H1 (cell line): ENCODE measurements around the gene TECTB. TPM values are rescaled to one million over a fixed set of nuclear protein-coding genes. Genes with fewer than 3 reads are reported as not detected.

Experiments
- CTCF ChIA-PET: fragments of 300-600 bp; sonication (Branson Sonifier 250); formaldehyde crosslinking; loops from one replicate; lab custom pipeline; 2021; ENCODE audit not compliant: partially characterized antibody; lab: Charles Lee
- POLR2A ChIA-PET: fragments of 300-600 bp; sonication (Branson Sonifier 250); formaldehyde crosslinking; loops from one replicate; lab custom pipeline; 2021; ENCODE audit warnings: inconsistent platforms; ENCODE audit not compliant: partially characterized antibody; lab: Charles Lee
- DNase-seq, 2 experiments: peaks; one replicate each; pipeline versions ENCODE4 v3.0.0 to v3.0.0-alpha.2; 2010 to 2022; ENCODE audit warnings: low spot score in 2 of 2, low read depth in 1 of 2, mixed read lengths in 1 of 2
- FAIRE-seq: peaks from 2 replicates; lab custom pipeline; 2011; peaks lifted over from hg19 to GRCh38; lab: Jason Lieb, UNC
- H2AFZ ChIP-seq: 2 replicates; pipeline ENCODE4 v1.8.1; 2012; ENCODE audit warnings: low read length, inconsistent platforms
- H2AK5ac ChIP-seq: 2 replicates; pipeline ENCODE4 v1.6.1; 2013; ENCODE audit warnings: low read depth, low read length
- H2BK120ac ChIP-seq: replicated peaks from 2 replicates; pipeline ENCODE3; 2013; ENCODE audit warnings: low read depth, low read length, inconsistent platforms
- H2BK12ac ChIP-seq: 2 replicates; pipeline ENCODE4 v1.6.1; 2013; ENCODE audit warnings: low read depth, low read length
- H2BK15ac ChIP-seq: 2 replicates; pipeline ENCODE4 v1.6.1; 2013; ENCODE audit warnings: low read length
- H2BK20ac ChIP-seq: 2 replicates; pipeline ENCODE4 v1.6.1; 2013; ENCODE audit warnings: low read length
- H2BK5ac ChIP-seq: 2 replicates; pipeline ENCODE4 v1.6.1; 2013; ENCODE audit warnings: low read depth, low read length
- H3K14ac ChIP-seq: 2 replicates; pipeline ENCODE4 v1.6.1; 2013; ENCODE audit warnings: inconsistent platforms; ENCODE audit not compliant: insufficient read length
- H3K18ac ChIP-seq: 2 replicates; pipeline ENCODE4 v1.6.1; 2013; ENCODE audit warnings: low read length; ENCODE audit errors: extremely low read depth
- H3K23ac ChIP-seq: 2 replicates; pipeline ENCODE4 v1.6.1; 2013; ENCODE audit warnings: inconsistent platforms; ENCODE audit not compliant: insufficient read length
- H3K23me2 ChIP-seq: 2 replicates; pipeline ENCODE4 v1.6.1; 2013; ENCODE audit warnings: low read depth, low read length
- H3K27ac ChIP-seq: 2 replicates; pipeline ENCODE4 v1.6.1; 2011; ENCODE audit warnings: low read depth, low read length, inconsistent platforms
- H3K27me3 ChIP-seq, 4 experiments: replicated peaks in 1 of 4; 1 replicate in 1 of 4; 2 replicates in 3 of 4; pipeline versions ENCODE4 v1.6.1 to v1.8.1; 2011 to 2013; ENCODE audit warnings: low read length in 3 of 4, mild to moderate bottlenecking in 3 of 4, inconsistent platforms in 2 of 4, mixed read lengths in 2 of 4, moderate library complexity in 1 of 4; ENCODE audit not compliant: control insufficient read depth in 3 of 4, insufficient read depth in 3 of 4; ENCODE audit errors: extremely low read depth in 1 of 4
- H3K36me3 ChIP-seq, 4 experiments: 2 replicates each; pipeline versions ENCODE4 v1.6.1 to v1.8.1; 2011 to 2013; ENCODE audit warnings: mild to moderate bottlenecking in 4 of 4, low read length in 3 of 4, moderate library complexity in 2 of 4, control low read depth in 1 of 4, inconsistent platforms in 1 of 4; ENCODE audit not compliant: insufficient read depth in 4 of 4, control insufficient read depth in 2 of 4
- H3K4ac ChIP-seq: replicated peaks from 2 replicates; pipeline ENCODE3; 2013; ENCODE audit warnings: low read length, low read depth, mixed read lengths, inconsistent platforms; ENCODE audit not compliant: insufficient read length
- H3K4me1 ChIP-seq, 4 experiments: replicated peaks in 1 of 4; 1 replicate in 1 of 4; 2 replicates in 3 of 4; pipeline versions ENCODE4 v1.6.1 to v1.8.1; 2011 to 2013; ENCODE audit warnings: low read length in 3 of 4, inconsistent platforms in 2 of 4, mixed read lengths in 1 of 4; ENCODE audit not compliant: insufficient read depth in 4 of 4, control insufficient read depth in 3 of 4
- H3K4me2 ChIP-seq, 2 experiments: 2 replicates each; pipeline versions ENCODE4 v1.6.1 to v1.8.1; 2011 to 2013; ENCODE audit warnings: low read depth in 2 of 2, low read length in 2 of 2, control low read depth in 1 of 2, inconsistent platforms in 1 of 2, mild to moderate bottlenecking in 1 of 2; ENCODE audit not compliant: insufficient read depth in 1 of 2
- H3K4me3 ChIP-seq, 4 experiments: fragments of 200-600, 300-600 bp in 1 of 4; sonication (generic), shearing (Covaris generic), sonication (Bioruptor Twin) in 1 of 4; 2 replicates each; pipeline versions ENCODE4 v1.5.1 to v1.8.1; 2011 to 2016; ENCODE audit warnings: low read length in 4 of 4, low read depth in 3 of 4, control low read depth in 2 of 4, inconsistent platforms in 2 of 4, mild to moderate bottlenecking in 2 of 4, mixed read lengths in 1 of 4, moderate library complexity in 1 of 4; ENCODE audit not compliant: insufficient read depth in 2 of 4; ENCODE audit errors: extremely low read depth in 1 of 4
- H3K56ac ChIP-seq: replicated peaks from 2 replicates; pipeline ENCODE3; 2013; ENCODE audit warnings: low read depth, mild to moderate bottlenecking, mixed read lengths, low read length, inconsistent platforms; ENCODE audit not compliant: insufficient read length
- H3K79me1 ChIP-seq: 2 replicates; pipeline ENCODE4 v1.6.1; 2013; ENCODE audit warnings: low read depth, low read length, control low read depth
- H3K79me2 ChIP-seq, 2 experiments: 2 replicates each; pipeline versions ENCODE4 v1.6.1 to v1.8.1; 2012 to 2013; ENCODE audit warnings: low read length in 2 of 2, mild to moderate bottlenecking in 2 of 2, inconsistent platforms in 1 of 2; ENCODE audit not compliant: insufficient read depth in 2 of 2, control insufficient read depth in 1 of 2
- H3K9ac ChIP-seq, 4 experiments: replicated peaks in 1 of 4; 1 replicate in 1 of 4; 2 replicates in 3 of 4; pipeline versions ENCODE4 v1.6.1 to v1.8.1; 2011 to 2013; ENCODE audit warnings: low read depth in 3 of 4, low read length in 3 of 4, control low read depth in 2 of 4, mild to moderate bottlenecking in 2 of 4, moderate library complexity in 2 of 4, inconsistent platforms in 1 of 4; ENCODE audit errors: extremely low read depth in 1 of 4
- H3K9me3 ChIP-seq, 2 experiments: 2 replicates each; pipeline versions ENCODE4 v1.6.1 to v1.8.1; 2012 to 2013; ENCODE audit warnings: mild to moderate bottlenecking in 2 of 2, moderate library complexity in 2 of 2, control low read depth in 1 of 2, inconsistent platforms in 1 of 2, low read depth in 1 of 2, low read length in 1 of 2, mixed read lengths in 1 of 2; ENCODE audit not compliant: insufficient read depth in 2 of 2
- H4K20me1 ChIP-seq, 2 experiments: replicated peaks in 1 of 2; 2 replicates each; pipeline versions ENCODE3 to v1.8.1; 2011 to 2013; ENCODE audit warnings: inconsistent platforms in 2 of 2, low read length in 2 of 2, mild to moderate bottlenecking in 1 of 2; ENCODE audit not compliant: insufficient read depth in 2 of 2, control insufficient read depth in 1 of 2
- H4K5ac ChIP-seq: 2 replicates; pipeline ENCODE4 v1.6.1; 2013; ENCODE audit warnings: low read length, low read depth, mixed read lengths, inconsistent platforms; ENCODE audit not compliant: insufficient read length
- H4K8ac ChIP-seq: 2 replicates; pipeline ENCODE4 v1.8.0; 2013; ENCODE audit warnings: mild to moderate bottlenecking, moderate library complexity, low read length, inconsistent platforms; ENCODE audit not compliant: insufficient read depth; ENCODE audit errors: extremely low read depth
- H4K91ac ChIP-seq: replicated peaks from 2 replicates; pipeline ENCODE3; 2013; ENCODE audit warnings: low read length, mixed read lengths, inconsistent platforms; ENCODE audit not compliant: insufficient read length
- ASH2L ChIP-seq: fragments of 200-600, 300-600 bp; sonication (generic); IDR thresholded peaks from one replicate; pipeline ENCODE4 v1.7.1; 2017; ENCODE audit warnings: low read length
- BCL11A ChIP-seq, 2 experiments: IDR thresholded peaks; one replicate each; pipeline ENCODE4 v1.6.1; 2011; ENCODE audit warnings: low read depth in 2 of 2, low read length in 2 of 2, mild to moderate bottlenecking in 2 of 2
- CHD1 ChIP-seq: IDR thresholded peaks from 2 replicates; pipeline ENCODE4 v1.6.1; 2012; ENCODE audit warnings: low read depth, low read length, improper control_type of control experiment
- CHD2 ChIP-seq: IDR thresholded peaks from 2 replicates; pipeline ENCODE4 v1.6.1; 2012; ENCODE audit warnings: low read length, improper control_type of control experiment
- CREB1 ChIP-seq: IDR thresholded peaks from 2 replicates; pipeline ENCODE4 v1.6.1; 2012; ENCODE audit warnings: inconsistent platforms
- EGR1 ChIP-seq: IDR thresholded peaks from 2 replicates; pipeline ENCODE4 v1.6.1; 2011; ENCODE audit warnings: low read depth, low read length, borderline replicate concordance
- GABPA ChIP-seq: IDR thresholded peaks from 2 replicates; pipeline ENCODE4 v1.6.1; 2011; ENCODE audit warnings: mild to moderate bottlenecking, low read length, moderate library complexity, borderline replicate concordance; ENCODE audit not compliant: insufficient read depth
- KDM4A ChIP-seq: IDR thresholded peaks from one replicate; pipeline ENCODE4 v1.7.1; 2012; ENCODE audit warnings: low read depth, mild to moderate bottlenecking, moderate library complexity, low read length, inconsistent platforms; ENCODE audit not compliant: severe bottlenecking
- PHF8 ChIP-seq: fragments of 200-600 bp; sonication (generic); conservative IDR thresholded peaks from 2 replicates; pipeline ENCODE4 v1.7.1; 2012; ENCODE audit warnings: low read depth, mild to moderate bottlenecking, inconsistent platforms, low read length, moderate library complexity
- RBBP5 ChIP-seq: IDR thresholded peaks from 2 replicates; pipeline ENCODE4 v1.7.1; 2012; ENCODE audit warnings: low read depth, mild to moderate bottlenecking, inconsistent platforms, low read length, moderate library complexity, borderline replicate concordance
- RXRA ChIP-seq: IDR thresholded peaks from 2 replicates; pipeline ENCODE4 v1.6.1; 2011; ENCODE audit warnings: low read depth, mild to moderate bottlenecking, low read length, moderate library complexity; ENCODE audit not compliant: insufficient read depth
- SIN3A ChIP-seq, 2 experiments: IDR thresholded peaks in 1 of 2; conservative IDR thresholded peaks in 1 of 2; 2 replicates each; pipeline ENCODE4 v1.6.1; 2011 to 2012; ENCODE audit warnings: low read length in 2 of 2, improper control_type of control experiment in 1 of 2, low read depth in 1 of 2, mild to moderate bottlenecking in 1 of 2
- SP1 ChIP-seq: IDR thresholded peaks from 2 replicates; pipeline ENCODE4 v1.6.1; 2011; ENCODE audit warnings: low read depth, low read length
- TEAD4 ChIP-seq: IDR thresholded peaks from 2 replicates; pipeline ENCODE4 v1.6.1; 2012; ENCODE audit warnings: low read depth, low read length, inconsistent platforms, mixed read lengths
- WGBS, 2 experiments: shearing (Covaris generic) in 1 of 2; methylation state at CpG; one replicate each; pipeline versions ENCODE4 v1.1.6 to v1.1.7; 2013 to 2015; ENCODE audit warnings: low lambda C conversion rate in 2 of 2, mixed read lengths in 2 of 2, inconsistent platforms in 1 of 2, low coverage in 1 of 2, missing lambda C conversion rate in 1 of 2; ENCODE audit not compliant: insufficient replicate concordance in 2 of 2, insufficient coverage in 1 of 2, insufficient read length in 1 of 2; ENCODE audit errors: extremely low coverage in 1 of 2, missing lambda C conversion rate in 1 of 2; 5-methylcytosine and 5-hydroxymethylcytosine counted together
- polyA plus RNA-seq, 7 experiments: library from polyadenylated mRNA; depleted of rRNA in 3 of 7; stranded (reverse) in 5 of 7; unstranded in 2 of 7; fragments of >200 nt in 5 of 7; fragments of 200-250 nt in 2 of 7; gene quantifications; 1 replicate in 5 of 7; 2 replicates in 1 of 7; 4 replicates in 1 of 7; pipeline versions ENCODE4 v1.2.1 to v1.2.3, GENCODE V29; 2011 to 2013; ENCODE audit warnings: missing spikeins in 2 of 7, mixed read lengths in 2 of 7
- total RNA-seq: library from RNA; stranded (reverse); fragmentation: NEBNext Ultra II Directional; extraction: Animal tissue kit (Norgen Biotek cat#: 25700); gene quantifications from 2 replicates; pipeline ENCODE4 v1.2.1, GENCODE V29; 2021
- TF ChIP-seq, protein P1 (sequence below): IDR thresholded peaks from 2 replicates; pipeline ENCODE4 v1.6.1; 2012; ENCODE audit warnings: inconsistent platforms

Gene TECTB
- total and polyA plus RNA-seq, 2 of the 8 experiments (the other 6 are each of a cell fraction or from before 2014, with no cell fraction given) = not detected

DNA sequence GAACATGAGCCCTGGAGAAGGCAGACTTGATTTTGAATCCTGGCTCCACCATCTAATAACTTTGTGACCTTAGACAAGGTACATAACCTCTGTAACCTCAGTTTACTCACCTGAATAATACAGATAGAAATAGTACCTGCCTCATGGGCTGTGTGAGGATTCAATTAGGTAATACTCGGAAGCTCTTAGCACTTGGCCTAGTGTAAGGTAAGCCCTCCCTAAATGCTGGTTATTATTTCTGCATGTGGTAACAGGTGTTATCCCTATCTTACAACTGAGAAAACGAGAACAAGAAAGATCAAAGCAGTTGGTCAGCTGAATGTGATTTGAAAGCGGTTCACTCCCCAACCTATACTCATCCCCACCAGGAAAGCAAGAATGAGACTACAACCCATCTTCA lies 62.0 kb downstream of the TECTB start:
- no peak overlapping the region for H3K23ac ChIP-seq
- no peaks in the 10 kb centered on the region for H4K20me1 ChIP-seq
- no peak overlapping the region for H2BK120ac ChIP-seq
- CTCF ChIA-PET = interaction anchor here (0.6 kb wide), 1 partner anchor 24 kb away, joined by 3 read pairs; no protein-coding TSS in a partner anchor
- H3K79me1 ChIP-seq = no peaks in the 10 kb centered on the region
- H2AFZ ChIP-seq = no peak overlapping the region
- H3K79me2 ChIP-seq = no peaks in the 10 kb centered on the region
- POLR2A ChIA-PET = no interaction called here
- H3K4ac ChIP-seq = no peak overlapping the region
- FAIRE-seq (no peak), DNase-seq (no peak)
- H3K27me3 ChIP-seq = no peaks in the 10 kb centered on the region
- no peaks in the 10 kb centered on the region for H3K4me1 ChIP-seq
- H2BK5ac ChIP-seq = no peak overlapping the region
- H3K23me2 ChIP-seq = no peaks in the 10 kb centered on the region
- H3K4me3 ChIP-seq = no peak overlapping the region
- no peak overlapping the region for H3K9ac ChIP-seq
- no peak overlapping the region for H4K8ac ChIP-seq
- H3K56ac ChIP-seq = no peak overlapping the region
- no peak overlapping the region for H2BK12ac ChIP-seq
- no peaks in the 10 kb centered on the region for H3K9me3 ChIP-seq
- H2BK20ac ChIP-seq = no peak overlapping the region
- no peak overlapping the region for H3K4me2 ChIP-seq
- WGBS, 2 experiments = 70% methylated on average over 3 of the region's 3 CpGs; no CpG with 5 or more reads in 1 of the 2 experiments
- H3K36me3 ChIP-seq = no peaks in the 10 kb centered on the region
- TF ChIP-seq SP1 = no peak
- no peak for TF ChIP-seq CHD2
- TF ChIP-seq RBBP5 = no peak
- TF ChIP-seq ASH2L = no peak
- no peak for TF ChIP-seq CREB1
- TF ChIP-seq TEAD4 = no peak
- TF ChIP-seq, protein P1, sequence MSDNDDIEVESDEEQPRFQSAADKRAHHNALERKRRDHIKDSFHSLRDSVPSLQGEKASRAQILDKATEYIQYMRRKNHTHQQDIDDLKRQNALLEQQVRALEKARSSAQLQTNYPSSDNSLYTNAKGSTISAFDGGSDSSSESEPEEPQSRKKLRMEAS = no peak
- TF ChIP-seq SIN3A (conservative IDR thresholded peaks at IDR 0.05 in 1 of 2, IDR thresholded peaks at IDR 0.05 in 1 of 2; ENCODE audit: low read depth in 1 of 2, low read length in 2 of 2) = no peak
- no peak for TF ChIP-seq CHD1
- TF ChIP-seq GABPA = no peak
- TF ChIP-seq PHF8 = no peak
- TF ChIP-seq KDM4A = no peak
- TF ChIP-seq RXRA = no peak
- no peak for TF ChIP-seq EGR1
- no peak for TF ChIP-seq BCL11A (IDR thresholded peaks at IDR 0.05; ENCODE audit: low read depth in 2 of 2, low read length in 2 of 2)
- H4K91ac ChIP-seq = no peak overlapping the region
- no peak overlapping the region for H3K18ac ChIP-seq
- no peak overlapping the region for H2AK5ac ChIP-seq
- H4K5ac ChIP-seq = no peak overlapping the region
- no peak overlapping the region for H3K14ac ChIP-seq
- no peak overlapping the region for H3K27ac ChIP-seq
- H2BK15ac ChIP-seq = no peak overlapping the region
